ENCODE measurements around the gene HECW1.
"Not testable (repeated sequence)": the region's sequence is repeated elsewhere in the genome, so short reads cannot be mapped to it uniquely, and the experiment has no call there.

Gene HECW1

DNA sequence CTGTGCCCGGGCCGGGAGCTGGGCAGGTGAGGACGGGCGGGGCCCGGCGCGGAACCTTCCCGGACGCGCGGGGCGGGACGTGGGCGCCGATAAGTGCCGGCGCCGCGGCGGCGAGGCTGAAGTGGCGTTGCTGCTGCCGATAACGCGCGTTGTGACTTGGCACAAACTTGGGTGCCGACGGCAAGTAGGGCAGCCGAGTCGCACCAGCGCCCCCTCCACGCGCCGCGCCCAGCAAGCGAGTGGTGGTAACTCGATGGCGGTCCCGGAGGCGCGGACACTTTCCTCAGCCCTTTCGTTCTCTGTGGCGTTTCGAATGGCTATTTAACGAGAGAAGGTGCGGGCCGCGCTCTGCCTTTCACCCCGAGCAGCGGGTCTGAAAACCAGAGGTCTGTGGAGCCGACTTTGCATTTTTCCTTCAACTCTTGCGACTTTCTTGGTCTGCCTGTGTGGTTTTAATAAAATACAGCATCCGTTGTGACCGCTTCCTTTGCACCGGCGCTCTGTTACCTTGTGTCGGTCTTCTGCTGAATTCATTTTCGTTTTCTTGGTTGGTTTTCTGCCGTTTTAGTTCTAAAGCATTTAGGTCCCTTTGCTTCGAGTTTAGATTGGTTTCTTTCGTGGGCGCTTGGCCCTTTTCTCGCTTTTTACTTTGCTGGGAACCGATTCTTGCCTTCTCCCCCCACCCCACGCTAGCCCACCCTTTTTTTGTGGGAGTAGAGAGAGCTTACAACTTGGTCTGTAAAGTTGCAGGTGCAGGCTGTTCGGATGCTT lies 471.2 kb downstream of the HECW1 start:
- DNase-seq (ENCODE audit: low read depth) = peak; percentile 54

DNA sequence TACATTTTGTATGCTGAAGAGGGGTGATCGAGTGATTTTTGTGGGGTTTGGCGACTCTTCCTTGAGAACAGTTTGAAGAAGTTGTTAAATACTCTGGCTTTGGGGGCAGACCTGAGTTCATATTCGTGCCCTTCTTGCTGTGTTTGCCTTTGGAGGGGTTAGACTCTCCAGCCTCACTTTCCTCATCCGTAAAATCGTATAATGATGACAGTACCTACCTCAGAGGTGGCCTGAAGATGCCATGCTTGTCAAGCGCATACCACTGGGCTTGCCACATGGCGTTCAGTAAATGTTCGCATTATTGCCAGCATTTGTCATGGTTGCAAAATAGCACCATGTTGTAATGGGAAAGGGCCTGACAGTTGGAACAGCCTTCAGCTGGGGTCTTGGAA lies 471.7 kb downstream of the HECW1 start:
- DNase-seq (ENCODE audit: low read depth) = no peak

DNA sequence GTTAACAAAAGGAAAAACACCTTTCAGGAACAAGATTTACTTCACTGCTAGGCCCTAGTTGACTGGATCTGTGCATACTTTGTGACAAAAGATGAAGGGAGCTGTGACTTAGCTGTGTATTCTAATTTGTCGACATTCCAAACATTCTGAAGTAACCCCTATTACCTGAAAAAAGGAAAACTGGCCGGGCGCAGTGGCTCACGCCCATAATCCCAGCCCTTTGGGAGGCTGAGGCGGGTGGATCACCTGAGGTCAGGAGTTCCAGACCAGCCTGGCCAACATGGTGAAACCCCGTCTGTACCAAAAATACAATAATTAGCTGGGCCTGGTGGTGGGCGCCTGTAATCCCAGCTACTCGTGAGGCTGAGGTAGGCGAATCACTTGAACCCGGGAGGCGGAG lies 472.3 kb downstream of the HECW1 start:
- not testable (repeated sequence) for DNase-seq (ENCODE audit: low read depth)

DNA sequence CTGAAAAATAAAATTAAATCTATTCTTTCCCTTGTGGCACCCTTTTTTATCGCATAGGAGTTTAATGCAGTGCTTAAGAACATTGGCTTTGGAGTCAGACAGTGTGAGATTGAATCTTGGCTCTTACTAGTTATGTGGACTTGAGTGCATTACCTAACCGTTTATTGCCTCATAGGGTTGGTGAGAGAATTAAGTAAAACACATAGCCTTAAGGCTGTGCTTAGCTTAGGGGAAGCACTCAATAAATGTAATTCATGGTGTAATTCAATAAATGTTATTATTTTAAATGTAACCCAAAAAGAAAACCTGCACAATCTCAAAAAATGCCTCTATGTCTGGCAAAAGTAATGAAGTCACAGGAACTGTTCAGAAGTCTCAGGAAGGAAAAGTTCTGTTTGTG lies 473.1 kb downstream of the HECW1 start:
- DNase-seq (ENCODE audit: low read depth) = no peak

DNA sequence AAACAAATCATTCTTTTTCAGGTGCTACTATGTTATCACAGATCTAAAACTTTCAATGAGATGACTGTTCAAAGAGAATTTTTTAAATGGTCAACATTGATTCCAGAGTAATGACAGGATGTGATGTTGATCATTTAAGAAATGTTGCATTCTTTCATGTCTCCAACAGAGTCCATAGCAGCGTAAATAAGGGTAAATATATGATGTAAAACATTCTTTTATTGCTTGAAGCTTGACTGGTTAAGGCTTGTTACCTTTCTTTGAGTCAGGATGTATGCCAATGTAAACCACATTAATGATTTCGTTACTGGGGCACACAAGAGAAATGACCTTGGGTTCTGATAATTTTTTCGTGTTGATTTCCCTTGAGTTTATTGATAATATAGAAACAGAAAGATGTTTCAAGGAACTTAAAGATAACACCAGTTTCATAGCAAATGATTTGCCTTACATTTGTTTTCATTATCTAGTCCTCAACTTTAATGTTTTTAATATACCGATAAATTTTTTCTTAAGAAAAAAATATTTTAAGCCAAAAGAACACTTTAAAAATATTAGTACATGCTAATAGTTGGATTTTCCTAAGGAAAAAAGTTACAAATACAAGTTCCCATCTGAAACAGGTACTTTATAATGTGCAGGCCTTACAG lies 473.9 kb downstream of the HECW1 start:
- DNase-seq (ENCODE audit: low read depth) = no peak

DNA sequence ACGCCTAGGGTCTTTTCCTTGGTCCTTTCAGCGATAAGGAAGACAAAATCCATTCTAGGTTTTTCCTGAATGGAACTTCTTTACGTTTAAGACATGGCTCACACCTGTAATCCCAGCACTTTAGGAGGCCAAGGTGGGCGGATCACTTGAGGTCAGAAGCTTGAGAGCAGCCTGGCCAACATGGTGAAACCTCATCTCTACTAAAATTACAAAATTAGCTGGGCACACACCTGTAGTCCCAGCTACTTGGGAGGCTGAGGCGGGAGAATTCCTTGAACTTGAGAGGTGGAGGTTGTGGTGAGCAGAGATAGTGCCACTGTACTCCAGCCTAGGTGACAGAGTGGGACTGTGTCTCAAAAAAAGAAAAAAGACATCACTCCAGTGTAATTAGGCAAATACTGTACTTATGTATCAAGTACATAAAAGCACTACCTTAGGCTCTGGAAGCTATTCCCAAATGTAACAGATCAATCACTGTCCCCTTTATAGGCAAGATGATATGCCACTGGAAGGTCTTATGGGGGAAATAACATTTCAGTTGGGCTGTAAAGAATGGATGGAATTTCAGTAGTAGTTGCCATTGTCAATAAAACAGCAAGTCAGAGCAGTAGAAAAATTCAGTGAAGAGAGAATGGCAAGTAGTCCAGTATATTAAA lies 476.2 kb downstream of the HECW1 start:
- no peak for DNase-seq (ENCODE audit: low read depth)

DNA sequence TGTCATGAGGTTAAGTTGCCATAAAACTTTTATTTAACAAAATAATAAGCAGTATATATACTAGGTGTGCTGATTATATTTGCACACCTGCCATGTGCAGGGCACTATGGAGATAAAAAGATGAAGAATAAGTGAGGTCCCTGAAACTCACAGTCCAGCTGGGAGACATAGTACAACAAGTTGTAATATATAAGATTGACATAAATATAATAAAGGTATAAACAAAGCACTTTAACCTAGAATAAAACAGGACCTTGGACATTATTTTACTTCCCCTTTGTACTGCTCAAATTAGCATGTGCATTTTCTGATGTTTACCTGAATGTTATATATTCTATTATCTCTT lies 476.7 kb downstream of the HECW1 start:
- DNase-seq (ENCODE audit: low read depth) = no peak

DNA sequence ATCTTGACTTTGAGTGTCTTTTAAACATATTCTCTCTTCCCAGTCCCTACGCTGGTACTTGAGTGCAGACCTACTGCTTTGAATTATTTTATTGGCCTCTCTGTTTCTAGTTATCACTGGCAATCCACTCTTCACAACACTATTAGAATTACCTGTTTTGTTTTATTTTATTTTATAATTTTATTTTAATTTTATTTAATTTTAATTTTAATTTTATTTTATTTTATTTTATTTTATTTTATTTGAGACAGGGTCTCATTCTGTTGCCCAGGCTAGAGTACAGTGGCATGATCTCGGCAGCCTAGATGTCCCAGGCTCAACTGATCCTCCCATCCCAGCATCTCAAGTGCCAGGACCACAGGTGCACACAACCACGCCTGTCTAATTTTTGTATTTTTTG lies 477.3 kb downstream of the HECW1 start:
- DNase-seq (ENCODE audit: low read depth) = no peak

DNA sequence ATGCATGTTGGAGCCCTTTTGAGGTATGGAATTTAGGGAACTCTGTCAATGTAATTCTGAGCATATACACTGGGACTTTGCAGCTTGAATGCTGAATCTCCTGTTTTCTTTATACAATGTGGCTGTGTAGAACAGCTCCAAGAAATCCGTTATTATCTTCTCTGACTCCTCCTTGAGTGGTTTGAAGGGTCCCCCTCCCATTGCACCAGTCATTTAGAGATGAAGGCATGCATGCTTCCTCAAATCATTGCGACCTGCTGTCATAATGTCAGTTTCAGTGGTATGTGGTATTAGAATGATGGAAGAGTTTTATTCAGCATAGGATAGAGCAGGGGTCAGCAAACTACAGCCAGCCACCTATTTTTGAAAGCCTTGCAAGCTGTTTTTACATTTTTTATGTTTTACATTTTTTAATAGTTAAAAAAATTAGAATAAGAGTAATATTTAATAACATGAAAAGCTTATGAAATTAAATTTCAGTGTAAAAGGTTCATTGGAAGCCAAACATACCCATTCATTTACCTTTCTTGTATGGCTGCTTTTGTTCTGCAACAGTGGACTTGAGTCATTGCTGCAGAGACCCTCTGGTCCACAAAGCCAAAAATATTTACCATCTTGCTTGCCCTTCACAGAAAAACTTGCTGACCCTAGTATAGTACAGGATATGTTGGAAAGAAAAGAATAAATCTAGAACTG lies 478.6 kb downstream of the HECW1 start:
- DNase-seq (ENCODE audit: low read depth) = no peak

DNA sequence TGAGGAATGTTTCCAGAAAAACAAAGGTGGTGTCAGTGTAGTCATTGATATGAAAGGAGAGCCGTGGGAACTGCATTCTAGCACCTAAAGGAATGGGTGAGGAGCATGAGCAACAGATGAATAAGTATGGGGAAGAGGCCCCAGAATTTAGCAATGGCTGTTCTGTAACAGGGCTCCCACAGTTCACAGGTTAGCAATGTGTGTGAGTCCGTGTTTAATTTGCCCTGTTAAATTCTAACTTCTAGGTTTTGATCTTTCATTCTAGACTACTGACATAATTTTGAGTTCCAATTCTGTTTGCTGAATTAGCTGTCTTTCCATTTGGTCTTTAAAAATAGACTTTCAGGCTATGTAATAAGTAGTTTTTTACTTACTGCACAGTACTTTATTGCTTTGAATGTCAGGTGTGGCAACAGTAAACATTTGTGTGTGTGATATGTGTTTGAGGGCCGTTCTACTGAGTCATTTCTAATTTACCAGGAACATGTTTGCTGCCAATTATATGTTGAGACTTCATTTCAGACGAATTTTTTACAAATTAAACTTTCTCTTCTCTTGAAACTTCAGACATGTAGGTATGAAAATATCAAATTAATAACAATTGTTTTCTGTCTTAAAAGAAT lies 479.2 kb downstream of the HECW1 start:
- no peak for DNase-seq (ENCODE audit: low read depth)

DNA sequence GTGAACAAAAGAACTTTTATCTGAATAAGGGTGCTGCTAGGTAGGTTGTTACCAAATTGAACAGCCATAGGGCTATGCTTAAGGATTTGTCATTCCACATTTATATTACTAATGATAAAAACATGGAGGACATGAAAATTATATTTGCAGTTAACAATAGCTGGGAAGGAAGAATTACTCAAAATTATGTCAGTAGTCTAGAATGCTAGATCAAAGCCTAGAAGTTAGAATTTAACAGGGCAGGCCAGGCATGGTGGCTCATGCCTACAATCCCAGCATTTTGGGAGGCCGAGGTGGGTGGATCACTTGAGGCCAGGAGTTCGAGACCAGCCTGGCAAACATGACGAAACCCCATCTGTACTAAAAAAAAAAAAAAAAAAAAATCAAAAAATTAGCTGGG lies 479.9 kb downstream of the HECW1 start:
- no peak for DNase-seq (ENCODE audit: low read depth)

DNA sequence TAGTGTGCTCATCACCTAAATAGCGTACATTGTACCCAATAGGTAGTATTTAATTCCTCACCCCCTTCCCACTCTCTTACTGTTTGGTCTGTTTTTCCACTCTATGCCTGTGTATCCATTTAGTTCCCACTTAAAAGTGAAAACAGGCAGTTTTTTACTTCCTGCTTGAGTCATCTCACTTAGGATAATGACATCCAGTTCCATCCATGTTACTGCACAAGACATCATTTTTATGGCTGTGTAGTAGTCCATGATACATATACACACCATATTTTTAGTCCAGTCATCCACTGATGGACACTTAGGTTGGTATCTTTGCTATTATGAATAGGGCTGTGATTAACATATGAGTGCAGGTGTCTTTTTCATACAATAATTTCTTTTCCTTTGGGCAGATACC lies 480.6 kb downstream of the HECW1 start:
- no peak for DNase-seq (ENCODE audit: low read depth)

DNA sequence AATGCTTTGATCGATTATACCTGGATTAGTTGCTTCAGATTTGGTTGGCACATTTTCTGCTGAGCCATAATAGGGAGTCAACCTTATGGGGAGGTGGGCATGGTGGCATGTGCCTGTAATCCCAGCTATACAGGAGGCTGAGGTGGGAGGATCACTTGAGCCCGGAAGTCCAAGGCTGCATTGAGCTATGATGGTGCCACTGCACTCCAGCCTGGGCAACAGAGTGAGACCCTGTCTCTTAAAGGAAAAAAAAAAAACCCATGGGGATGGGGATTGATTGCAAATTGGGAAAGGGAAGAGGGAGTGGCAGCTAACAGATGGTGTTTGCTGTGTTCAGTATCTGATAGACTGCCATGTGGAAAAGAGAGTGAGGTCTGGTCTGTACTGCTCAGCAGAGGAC lies 481.6 kb downstream of the HECW1 start:
- DNase-seq (ENCODE audit: low read depth) = no peak

DNA sequence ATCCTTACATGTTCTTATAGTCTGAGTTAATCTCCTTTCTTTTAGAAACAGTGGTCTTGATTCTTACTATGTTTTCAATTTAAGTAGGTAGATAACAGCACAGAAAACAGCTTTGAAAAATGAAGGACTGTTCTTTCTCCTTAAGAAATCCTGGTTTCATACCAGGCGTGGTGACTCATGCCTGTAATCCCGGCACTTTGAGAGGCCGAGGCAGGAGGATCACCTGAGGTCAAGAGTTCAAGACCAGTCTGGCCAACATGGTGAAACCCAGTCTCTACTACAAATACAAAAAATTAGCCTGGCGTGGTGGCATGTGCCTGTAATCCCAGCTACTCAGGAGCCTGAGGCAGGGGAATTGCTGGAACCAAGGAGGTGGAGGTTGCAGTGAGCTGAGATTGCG lies 484.0 kb downstream of the HECW1 start:
- not testable (repeated sequence) for DNase-seq (ENCODE audit: low read depth)

DNA sequence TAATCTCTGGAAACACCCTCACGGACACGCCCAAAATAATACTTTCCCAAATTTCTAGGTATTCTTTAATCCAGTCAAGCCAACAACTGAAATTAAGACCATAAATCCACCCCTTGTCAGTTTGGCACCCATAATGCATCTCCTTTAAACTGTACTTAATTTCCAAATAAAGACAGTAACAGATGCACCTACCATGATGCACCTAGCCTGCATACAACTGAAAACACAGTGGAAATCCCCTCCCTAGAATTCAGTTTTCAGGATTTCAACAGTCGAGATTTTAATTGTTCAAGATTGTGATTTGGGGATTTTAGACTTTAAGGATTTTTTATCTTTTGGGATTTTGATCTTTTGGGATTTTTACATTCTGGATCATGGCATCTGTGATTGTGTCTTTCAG lies 487.6 kb downstream of the HECW1 start:
- DNase-seq (ENCODE audit: low read depth) = no peak

DNA sequence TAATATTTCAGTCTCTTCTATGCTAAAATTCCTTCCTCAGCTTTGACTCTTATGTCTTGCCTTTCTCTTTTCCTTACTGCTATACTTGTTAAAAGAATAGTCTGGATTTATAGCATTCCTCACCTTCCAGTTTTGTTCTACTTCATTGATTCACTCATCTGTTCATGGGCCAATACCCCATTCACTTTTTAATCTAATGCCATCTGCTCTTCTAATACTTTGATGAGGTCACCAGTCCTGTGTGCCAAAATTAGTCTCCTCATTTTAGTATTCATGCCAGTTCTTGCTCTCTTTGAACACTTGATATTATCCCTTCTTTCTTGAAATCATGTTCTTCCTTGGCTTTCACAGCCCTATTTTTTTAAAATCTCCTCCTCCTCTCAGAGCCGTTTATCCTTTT lies 489.8 kb downstream of the HECW1 start:
- no peak for DNase-seq (ENCODE audit: low read depth)

DNA sequence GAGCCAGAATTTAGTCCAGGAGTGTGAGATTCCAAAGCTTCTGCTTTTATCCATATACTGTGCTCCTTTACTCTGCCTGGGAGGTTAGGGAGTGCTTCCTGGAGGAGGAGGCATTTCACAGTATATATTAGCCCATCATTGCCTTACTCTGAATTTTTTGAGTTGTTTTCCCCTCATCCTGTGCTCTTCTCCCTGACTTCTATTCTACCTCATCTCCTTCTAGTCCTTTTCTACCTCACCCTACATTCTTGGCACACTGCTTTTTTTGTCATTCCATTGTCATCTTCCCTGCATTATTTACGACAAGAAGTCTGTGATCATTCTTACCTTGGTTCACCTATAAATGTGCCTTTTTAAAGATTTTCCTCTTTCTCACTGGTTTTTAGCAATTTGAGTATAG lies 491.8 kb downstream of the HECW1 start:
- DNase-seq (ENCODE audit: low read depth) = no peak

DNA sequence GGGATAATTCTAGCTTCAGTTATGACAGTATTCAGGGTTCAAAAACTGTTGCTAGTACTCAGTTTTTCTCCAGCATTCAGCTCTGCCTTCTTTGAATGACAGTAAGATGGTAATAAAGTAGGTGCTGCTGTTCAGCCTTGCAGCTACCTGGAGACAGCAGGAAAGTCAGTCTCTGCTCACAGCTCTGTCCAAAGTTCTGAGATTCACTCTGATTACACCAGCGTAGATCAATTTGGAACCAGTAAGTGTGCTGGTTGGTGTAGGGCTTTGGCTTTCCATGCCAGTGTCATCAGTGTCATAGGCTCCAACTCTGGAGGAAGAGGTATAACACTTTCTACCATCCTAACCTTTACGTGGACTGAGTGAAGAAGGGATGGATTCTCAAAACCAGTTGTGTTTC lies 496.6 kb downstream of the HECW1 start:
- DNase-seq (ENCODE audit: low read depth) = no peak

DNA sequence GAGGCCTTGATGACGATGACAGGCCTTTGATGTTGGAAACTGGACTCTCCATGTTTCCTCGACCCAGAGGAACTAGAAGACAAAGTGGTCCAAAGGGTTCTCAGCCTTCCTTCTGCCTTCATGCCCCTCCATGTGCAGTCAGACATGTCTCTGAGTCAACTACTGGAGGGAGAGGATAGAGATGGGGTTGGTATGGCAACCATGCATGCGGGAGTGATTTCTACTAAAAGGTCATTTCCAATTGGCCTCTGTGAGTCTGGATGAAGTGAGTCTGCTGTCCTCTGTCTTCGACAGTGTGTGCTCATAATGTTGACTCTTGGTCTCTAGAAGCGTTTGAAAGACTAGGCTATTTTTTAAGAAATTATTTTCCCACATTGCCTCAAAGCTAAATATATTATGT lies 499.7 kb downstream of the HECW1 start:
- DNase-seq (ENCODE audit: low read depth) = no peak

DNA sequence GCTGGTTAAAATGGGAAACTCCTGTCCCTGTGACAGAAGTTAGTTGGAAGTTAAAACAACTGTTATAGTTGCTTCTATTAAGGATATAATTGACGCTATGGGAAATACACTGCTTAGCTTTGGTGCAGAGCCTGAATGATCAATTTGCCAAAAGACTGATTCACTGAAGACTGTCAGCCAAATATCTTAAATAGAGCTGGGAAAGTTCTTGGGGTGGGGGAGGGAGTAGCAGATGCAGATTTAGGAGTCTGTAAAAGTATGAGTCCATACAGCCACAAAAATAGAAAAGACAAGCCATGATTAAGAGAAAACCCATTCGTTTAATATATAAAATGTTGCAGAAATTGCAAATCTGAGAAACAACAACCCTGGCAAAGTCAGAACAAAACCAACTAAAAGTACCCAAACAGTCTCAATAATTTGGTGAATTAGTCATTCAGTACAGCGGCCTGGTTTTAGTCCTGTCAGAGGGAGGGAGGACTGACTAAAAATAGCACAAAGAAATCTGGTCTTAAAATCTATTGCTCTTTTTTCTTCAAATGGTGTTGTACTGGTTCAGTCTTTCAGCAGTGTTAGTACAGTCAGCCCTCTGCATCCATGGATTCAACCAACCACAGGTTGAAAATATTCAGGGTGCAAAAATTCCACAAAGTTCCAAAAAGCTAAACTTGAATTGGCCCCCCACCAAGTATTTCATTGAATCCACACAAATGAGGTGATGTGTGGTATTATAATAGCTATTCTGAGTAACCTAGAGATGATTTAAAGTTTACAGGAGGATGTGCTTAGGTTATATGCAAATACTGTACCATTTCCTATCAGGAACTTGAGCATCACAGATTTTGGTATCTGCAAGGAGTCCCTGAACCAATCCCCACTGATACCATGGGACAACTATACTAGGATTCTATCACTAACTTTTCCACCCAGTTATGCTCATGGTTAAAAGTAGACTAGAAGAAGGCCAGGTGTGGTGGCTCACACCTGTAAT lies 500.4 kb downstream of the HECW1 start:
- DNase-seq (ENCODE audit: low read depth) = no peak

Data from stimulated activated CD8-positive, alpha-beta memory T cell treated with anti-CD3 and anti-CD28 coated beads, Interleukin-12 subunit alpha, Interleukin-12 subunit beta, amount 100 ng/mL, for 4 hours (primary cell).